NCI-H748 treated with DMSO at 0.1 percent for 48 hours (cell line): Measurements from ENCODE around the gene DDX54.
A peak's percentile ranks its signal among the peaks of the same experiment; 100 is the strongest.

ENCODE experiments used
- DNase-seq: peaks from one replicate; lab custom pipeline; 2025; lab: John Stamatoyannopoulos, UW

Gene DDX54

GRCh38 chr12:113162102-113163029 is 22.9 kb downstream of the DDX54 start:
- DNase-seq: no peak

- DNase-seq: no peak
Measured at GRCh38 chr12:113161415-113162016, 23.8 kb downstream of the DDX54 start.

- DNase-seq: no peak
Measured at GRCh38 chr12:113159937-113160336, 25.3 kb downstream of the DDX54 start.

- DNase-seq: no peak
Measured at GRCh38 chr12:113158439-113159203, 26.7 kb downstream of the DDX54 start.

- DNase-seq: no peak
Measured at GRCh38 chr12:113157218-113157859, 27.9 kb downstream of the DDX54 start.

- no peak for DNase-seq
Measured at GRCh38 chr12:113155646-113156045, 29.6 kb downstream of the DDX54 start.

GRCh38 chr12:113155060-113155459 is 30.2 kb downstream of the DDX54 start:
- no peak for DNase-seq

- no peak for DNase-seq
Measured at GRCh38 chr12:113154351-113154973, 30.8 kb downstream of the DDX54 start.

GRCh38 chr12:113152835-113153814 is 32.2 kb downstream of the DDX54 start:
- DNase-seq: peak; percentile 59

GRCh38 chr12:113152196-113152834 is 33.0 kb downstream of the DDX54 start:
- no peak for DNase-seq

- DNase-seq: no peak
Measured at GRCh38 chr12:113151655-113152054, 33.6 kb downstream of the DDX54 start.

GRCh38 chr12:113149361-113150150 is 35.7 kb downstream of the DDX54 start, which contains the start of gene CFAP73:
Gene CFAP73 (plus strand): TSS chr12:113149724. CDS start chr12:113149858, 134 bp downstream.
- peak; percentile 55 for DNase-seq

- DNase-seq: no peak
Measured at GRCh38 chr12:113146999-113147398, 38.3 kb downstream of the DDX54 start.

- DNase-seq: no peak
Measured at GRCh38 chr12:113145720-113146551, 39.3 kb downstream of the DDX54 start.

GRCh38 chr12:113144806-113145205 is 40.5 kb downstream of the DDX54 start:
- DNase-seq: no peak

- DNase-seq: no peak
Measured at GRCh38 chr12:113143959-113144358, 41.3 kb downstream of the DDX54 start.

GRCh38 chr12:113142886-113143332 is 42.4 kb downstream of the DDX54 start:
- no peak for DNase-seq
